ENCODE results near the gene PSMD1.

GRCh38 chr2:231190531-231191197, 134.0 kb downstream of the PSMD1 start:
- no peak for TF ChIP-seq CTCF (conservative IDR thresholded peaks at IDR 0.05; ENCODE audit: low read depth, low read length)
- TF ChIP-seq EZH2 (IDR thresholded peaks at IDR 0.05; ENCODE audit: borderline replicate concordance, low read depth, low read length, poor library complexity, severe bottlenecking), result no peak
